8988T (cell line): Measurements from ENCODE around the gene COA5.
A peak's percentile ranks its signal among the peaks of the same experiment; 100 is the strongest.

Experiments
- DNase-seq: peaks from one replicate; pipeline ENCODE4 v3.0.0; 2011

COA5 gene

GRCh38 chr2:98571121-98571701, 37.1 kb downstream of the COA5 start:
- no peak for DNase-seq

- no peak for DNase-seq
Measured at GRCh38 chr2:98570356-98570755, 38.0 kb downstream of the COA5 start.

DNA sequence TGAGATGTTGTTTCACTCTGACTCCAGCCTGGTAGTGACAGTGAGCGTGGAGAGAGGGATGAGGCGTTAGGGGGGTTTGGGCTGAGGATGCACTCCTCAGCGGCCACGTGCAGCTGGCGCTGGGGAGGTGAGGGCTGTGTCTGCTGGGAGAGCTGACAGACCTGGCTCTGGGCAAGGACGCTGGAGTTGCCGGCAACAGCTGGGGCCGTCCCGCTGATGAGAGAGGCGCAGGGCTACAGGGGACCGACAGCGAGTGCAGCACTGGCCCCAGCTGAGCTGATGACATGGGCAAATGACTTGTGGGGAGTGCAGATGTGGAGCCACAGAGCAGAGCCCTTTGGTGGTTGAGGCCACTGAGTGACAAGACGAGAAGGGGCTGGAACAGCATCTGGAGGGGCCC, 38.4 kb downstream of the COA5 start:
- DNase-seq: no peak

GRCh38 chr2:98569197-98569793, 39.0 kb downstream of the COA5 start:
- peak; percentile 84 for DNase-seq

GRCh38 chr2:98568161-98568956, 40.0 kb downstream of the COA5 start:
- no peak for DNase-seq

- no peak for DNase-seq
Measured at GRCh38 chr2:98565941-98566340, 42.4 kb downstream of the COA5 start.

DNA sequence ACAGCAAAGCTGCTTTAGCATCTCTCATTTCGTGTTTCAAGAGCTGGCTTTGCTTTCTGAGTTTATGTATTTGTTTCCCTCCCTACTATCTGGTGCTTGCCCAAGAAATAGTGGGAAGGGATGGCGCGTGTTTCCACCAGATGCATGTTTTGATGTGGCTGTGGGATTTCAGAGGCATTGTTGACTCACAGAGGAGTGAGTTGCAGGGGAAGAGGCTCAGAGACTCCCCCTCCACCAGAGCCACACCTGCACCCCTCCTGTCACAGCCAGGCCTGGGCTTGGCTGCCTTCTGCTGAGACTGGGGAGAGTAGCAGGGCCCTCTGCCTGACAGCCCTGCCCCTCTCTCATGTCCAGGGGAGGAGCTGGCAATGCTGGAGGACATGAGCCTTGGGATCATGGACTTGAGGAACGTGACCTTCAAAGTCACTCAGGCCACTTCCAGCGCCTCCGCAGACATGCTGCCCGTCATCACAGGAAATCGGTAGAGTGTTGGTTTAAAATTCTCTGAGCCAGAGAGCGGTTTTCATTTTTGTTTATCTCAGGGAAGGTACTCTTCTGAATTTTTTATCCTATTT, 42.9 kb downstream of the COA5 start:
- no peak for DNase-seq

DNA sequence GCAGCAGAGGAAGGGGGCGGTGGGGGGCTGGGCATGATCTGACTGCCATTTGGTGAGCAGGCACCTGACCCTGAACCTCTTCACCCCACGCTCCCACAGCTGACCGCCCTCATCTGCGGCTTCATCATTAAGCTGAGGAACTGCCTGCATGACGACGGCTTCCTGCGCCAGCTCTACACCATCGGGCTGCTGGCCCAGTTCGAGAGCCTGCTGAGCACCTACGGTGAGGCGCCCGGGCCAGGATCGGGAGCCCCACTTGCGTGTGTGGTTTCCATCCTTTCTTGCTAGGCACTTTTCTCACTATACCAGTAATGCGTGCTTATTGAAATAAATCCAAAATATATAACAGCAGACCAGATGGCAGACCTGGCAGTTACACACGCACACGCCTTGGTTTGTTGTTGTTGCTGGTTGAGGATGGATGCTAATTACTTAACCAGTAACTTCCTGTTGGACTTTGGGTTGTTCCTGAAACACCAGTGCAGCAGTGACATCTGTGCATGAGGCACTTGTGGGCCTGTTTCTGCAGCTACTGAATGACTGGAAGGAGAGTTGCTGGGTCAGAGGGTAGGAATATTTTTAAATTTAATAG, 43.7 kb downstream of the COA5 start:
- no peak for DNase-seq

DNA sequence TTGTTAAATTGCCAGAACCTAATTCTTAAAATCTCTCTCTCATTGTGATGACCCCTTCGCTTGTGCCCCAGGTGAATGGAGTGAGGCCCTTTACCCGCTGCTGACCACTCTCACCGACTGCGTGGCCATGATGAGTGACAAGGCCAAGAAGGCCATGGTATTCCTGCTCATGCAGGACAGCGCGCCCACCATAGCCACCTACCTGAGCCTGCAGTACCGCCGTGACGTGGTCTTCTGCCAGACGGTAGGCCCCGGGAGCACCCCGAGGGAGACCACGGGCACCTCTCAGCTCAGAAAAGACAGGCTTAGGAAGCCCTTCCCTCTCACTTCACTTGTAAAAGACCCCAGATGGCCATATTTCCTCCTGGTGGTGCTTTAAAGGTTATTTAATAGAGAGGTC, 44.9 kb downstream of the COA5 start:
- no peak for DNase-seq

DNA sequence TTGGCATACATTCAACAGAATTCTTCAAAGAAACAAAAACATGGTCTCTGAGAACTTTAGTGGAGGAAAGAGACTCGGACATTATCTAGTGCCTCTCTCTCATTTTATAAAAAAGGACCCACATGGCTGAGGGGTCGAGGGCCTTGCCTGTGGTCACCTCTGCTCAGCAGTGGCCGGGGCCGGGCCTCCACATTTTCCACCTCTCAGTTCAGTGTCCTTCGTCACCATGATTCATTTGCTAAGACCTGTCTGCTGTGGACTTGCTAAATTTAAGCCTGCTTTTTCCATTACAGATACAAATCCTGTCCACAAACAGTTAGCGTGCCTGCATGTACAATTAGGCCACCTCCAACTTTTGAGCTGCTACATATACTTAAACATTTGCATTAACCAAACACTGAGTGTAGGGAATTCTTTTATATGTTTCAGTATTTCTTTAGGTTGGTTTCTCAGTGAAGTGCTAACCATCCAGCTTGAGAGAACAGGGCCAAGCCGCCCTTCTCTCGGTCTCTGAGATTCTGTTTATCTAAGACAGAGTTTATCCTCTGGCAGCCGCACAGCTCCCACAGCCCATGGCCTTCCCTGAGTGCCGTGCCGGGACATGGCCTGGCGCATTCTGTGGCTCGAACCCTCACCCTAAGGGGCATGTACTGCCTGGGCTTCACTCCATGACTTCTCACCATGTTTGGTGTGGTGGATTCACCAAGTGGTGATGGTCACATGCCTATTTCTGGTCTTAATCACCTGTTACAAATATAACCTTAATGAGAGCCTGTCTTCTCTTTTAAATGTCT, 46.2 kb downstream of the COA5 start:
- DNase-seq: no peak

DNA sequence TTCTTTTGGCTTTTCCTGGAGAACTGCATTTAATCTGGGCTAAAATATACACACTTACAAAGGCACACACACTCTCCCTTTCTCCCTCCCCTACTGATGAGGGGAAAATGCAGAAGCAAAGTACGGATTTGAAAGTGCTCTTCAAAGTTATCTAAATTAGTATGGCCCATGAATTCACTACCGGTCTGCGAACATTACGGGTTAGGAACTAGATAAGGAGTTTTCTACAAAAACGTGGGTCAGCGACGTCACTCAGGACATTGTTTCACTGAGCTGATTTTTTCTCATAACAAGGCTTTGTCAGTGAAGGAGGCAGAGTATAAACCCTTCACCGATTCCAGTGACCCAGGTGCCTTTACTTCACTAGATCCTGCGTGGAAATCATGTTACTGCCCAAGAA, 47.3 kb downstream of the COA5 start:
- DNase-seq: no peak

DNA sequence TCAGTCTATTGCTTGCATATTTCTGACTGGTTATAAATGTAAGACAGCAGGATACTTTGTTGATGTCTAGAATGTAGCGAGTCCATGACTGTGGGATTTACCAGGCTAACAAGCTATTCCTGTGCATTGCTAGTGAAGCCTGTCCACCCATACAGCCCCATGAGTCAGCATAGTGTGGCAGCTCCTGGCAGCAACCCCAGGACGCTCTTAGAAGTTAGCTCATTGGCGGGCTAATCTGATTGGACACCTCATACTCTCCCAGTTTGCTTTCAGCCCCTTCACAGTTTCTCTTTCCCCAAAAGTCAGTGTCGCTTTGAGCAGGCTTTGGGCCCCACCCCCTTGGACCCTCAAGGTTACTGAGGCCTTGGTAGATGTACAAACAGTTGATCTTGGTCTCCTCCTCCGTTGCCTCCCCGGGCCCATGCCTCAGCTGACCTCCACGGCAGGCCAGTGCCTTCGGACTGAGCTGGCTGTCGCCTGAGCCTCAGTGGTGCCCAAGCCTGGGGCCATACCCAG, 48.0 kb downstream of the COA5 start:
- no peak for DNase-seq

GRCh38 chr2:98559581-98559980, 48.7 kb downstream of the COA5 start:
- no peak for DNase-seq

DNA sequence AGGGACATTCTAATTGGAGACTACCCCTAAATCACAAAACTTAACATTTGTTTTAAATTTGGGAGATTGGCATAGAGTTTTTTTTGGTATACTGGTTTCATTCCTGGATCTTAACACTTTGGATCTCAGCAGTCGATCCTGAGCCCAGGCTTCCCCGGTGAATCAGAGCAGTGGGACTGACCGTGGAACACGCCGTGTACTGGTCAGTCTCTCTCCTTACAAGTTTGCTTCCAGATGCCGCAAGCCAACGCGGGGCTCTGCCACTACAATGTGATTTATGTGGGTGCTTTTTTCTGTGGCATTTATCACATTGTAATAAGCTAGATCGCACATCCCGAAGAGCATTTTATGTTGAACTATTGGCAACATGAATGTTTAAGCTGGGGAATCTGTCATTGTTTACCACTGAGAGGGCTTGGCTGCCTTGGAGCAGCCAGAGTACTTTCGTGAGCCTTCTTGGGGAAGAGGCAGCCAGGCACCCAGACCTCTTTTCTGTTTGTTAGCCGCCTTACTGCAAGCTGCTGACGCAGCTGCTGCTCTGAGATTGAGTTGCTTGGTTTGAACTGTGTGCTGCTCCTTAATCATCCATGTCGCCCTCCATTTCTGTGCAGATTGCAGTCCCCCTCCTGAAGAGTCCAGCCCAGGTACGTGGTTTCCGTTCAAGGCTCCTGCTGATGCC, 49.3 kb downstream of the COA5 start:
- DNase-seq: no peak

DNA sequence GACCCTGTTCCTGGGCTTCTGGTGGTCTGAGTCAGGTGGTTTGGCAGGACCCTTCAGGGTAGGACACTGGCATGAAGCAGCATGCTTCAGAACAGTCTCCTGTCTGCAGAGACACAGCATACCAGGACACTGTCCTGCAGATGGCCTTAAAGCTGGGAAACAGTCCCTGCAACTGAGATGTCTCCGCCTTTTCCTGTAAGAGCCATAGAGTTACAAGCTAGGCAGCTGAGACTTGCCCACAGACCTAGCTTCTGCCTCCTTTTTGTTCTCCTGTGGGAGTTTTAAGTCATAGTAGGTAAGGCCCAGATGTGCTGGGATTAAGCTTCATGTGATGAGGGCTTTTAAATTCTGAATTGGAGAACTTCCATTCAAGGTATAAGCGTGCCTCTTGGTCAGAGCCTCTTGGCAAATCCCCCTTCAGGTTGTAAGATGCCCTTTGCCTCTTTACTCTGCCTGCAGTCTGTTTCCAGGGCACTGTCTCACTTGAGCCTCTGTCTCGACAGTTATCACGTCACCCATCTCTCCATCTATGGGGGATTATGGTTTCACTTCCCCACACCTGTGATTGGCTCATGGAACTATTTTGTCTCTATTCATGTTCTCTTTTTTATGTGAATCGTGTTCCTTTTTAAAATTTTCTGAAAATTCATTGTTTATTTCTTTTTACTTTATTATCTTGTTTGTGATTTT, 51.8 kb downstream of the COA5 start:
- DNase-seq: no peak

- DNase-seq: no peak
Measured at GRCh38 chr2:98555696-98556095, 52.6 kb downstream of the COA5 start.

DNA sequence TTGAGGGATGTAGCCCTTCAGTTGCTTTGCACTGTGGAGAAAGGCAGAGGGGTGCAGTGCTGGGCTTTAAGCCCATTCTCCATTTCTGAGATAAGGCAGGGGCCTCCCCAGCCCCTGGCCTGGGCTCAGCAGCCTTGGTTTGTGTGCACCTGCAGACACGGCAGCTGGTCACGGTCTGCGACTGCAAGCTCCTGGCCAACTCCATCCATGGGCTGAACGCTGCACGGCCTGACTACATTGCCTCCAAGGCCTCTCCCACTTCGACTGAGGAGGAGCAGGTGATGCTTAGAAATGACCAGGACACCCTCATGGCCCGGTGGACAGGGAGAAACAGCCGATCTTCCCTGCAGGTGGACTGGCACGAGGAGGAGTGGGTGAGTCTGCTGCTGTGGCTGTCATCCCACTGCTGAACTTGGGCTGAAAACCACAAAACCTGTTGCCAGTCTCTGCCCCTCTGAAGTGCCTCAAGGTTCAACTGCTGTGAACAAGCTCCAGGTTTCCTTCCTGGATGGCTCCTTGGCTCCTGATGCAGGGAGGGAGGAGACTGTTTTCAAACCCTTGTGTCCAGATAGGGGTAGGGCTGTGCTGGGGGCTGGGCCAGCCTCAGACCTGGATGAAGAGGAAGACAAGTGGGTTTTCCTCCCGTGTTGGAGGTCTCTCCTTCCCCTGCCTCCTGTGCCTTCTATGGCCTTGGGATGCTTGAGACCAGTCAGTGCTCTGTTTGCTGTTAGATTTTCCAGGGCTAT, 54.0 kb downstream of the COA5 start:
- DNase-seq: no peak

DNA sequence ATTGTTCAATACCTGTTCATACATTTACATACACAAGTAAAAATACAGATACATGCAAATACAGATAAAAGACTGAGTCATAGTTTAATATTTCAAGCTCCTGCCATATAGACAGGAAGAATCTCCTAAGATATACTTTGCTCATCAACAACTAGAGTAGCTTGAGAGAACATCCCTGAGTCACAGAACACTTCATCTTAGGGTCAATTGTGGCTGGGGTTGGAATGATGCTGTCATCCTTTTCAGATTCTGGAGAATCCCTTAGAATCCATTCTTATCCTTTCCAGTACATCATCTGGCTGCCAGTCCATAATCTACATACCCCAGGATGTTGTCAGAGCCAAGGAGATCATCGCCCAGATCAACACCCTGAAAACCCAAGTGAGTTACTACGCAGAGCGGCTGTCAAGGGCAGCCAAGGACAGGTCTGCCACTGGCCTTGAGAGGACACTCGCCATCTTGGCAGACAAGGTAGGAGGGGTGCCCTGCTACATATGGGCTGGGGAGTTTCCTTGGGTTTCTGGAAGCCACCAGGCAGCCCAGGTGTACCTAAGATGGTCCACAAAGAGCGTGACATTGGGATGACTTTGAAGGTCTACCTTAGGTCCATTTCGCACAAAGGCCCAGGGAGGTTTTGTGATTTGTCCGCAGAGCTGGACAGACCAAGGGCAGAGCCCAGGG, 55.7 kb downstream of the COA5 start:
- DNase-seq: no peak

GRCh38 chr2:98551316-98551715, 57.0 kb downstream of the COA5 start:
- DNase-seq: no peak

DNA sequence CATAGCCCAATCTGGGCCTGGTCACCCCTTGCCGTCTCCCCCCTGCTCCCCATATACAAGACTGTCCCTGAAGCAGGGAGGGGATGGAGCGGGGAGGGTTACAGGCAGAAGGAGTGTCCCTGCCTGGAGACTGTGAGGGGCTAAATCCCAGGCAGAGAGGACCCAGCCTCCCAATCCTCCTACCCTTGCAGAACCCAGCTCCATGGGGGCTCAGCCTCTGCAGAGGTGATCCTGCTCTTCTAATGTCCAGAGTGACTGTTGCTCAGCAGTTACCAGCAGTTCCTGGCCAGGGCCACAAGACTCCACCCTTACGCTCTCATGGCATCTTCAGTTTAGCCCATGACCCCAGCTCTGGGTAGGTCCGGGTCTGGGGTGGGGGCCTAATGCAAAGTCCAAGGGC, 58.1 kb downstream of the COA5 start:
- DNase-seq: no peak
